Activated CD8-positive, alpha-beta memory T cell treated with anti-CD3 and anti-CD28 coated beads, Interleukin-2, amount 50 U/mL, for 24 hours (primary cell): ENCODE measurements around the gene DKKL1.

Source experiments
- DNase-seq: peaks from one replicate; pipeline ENCODE4 v3.0.0-alpha.2; 2020; ENCODE audit errors: extremely low read depth

Gene DKKL1

DNA sequence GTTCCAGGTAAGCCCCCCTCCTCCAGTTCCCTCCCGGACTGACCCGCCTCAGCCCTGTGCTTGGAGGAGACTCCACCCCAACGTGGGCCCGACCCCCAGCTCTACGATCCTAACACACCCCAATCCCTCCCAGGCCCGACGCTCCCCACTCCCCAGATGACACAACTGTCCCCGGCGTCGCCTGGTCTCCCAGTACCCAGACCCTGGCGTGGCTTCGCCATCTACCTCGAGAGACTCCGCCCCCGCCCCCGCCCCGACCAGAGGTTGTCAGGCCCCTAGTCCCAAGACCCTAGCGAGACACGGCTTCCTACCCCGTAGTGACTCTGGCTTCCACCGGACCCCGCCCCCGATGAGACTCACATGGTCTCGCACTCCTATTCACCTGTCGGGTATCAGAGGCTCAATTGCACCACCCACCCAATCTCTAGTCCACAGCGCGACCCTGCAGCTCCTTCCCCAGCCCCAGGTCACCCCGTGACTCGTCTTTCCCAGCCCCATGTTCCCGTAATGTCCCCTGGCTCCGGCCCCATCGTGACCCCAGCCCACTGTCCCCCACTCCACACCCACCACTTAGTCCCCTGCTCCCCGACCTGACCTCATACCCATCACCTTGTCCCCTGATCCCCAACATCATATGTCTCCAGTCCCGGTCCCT is 25.5 kb upstream of the DKKL1 start:
- no peak for DNase-seq

DNA sequence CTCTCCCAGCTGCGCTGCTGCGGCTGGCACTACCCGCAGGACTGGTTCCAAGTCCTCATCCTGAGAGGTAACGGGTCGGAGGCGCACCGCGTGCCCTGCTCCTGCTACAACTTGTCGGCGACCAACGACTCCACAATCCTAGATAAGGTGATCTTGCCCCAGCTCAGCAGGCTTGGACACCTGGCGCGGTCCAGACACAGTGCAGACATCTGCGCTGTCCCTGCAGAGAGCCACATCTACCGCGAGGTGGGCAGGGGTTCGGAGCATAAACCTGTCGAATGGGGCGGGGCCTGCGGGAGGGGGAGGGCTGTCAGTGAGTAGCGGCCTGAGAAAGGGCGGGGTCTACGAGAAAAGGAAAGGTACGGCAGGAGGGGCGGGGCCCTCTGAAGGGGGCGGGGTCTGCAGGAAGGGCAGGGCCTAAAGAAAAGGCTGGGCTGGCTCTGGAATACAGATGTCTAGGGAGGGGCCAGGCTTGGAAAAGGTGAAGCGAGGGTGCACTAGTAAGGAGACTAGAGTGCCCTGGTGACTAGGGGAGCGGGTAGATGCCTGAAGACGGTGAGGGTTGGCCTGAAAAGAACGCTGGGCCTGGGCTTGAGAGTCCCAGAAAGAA is 24.9 kb upstream of the DKKL1 start:
- no peak for DNase-seq

DNA sequence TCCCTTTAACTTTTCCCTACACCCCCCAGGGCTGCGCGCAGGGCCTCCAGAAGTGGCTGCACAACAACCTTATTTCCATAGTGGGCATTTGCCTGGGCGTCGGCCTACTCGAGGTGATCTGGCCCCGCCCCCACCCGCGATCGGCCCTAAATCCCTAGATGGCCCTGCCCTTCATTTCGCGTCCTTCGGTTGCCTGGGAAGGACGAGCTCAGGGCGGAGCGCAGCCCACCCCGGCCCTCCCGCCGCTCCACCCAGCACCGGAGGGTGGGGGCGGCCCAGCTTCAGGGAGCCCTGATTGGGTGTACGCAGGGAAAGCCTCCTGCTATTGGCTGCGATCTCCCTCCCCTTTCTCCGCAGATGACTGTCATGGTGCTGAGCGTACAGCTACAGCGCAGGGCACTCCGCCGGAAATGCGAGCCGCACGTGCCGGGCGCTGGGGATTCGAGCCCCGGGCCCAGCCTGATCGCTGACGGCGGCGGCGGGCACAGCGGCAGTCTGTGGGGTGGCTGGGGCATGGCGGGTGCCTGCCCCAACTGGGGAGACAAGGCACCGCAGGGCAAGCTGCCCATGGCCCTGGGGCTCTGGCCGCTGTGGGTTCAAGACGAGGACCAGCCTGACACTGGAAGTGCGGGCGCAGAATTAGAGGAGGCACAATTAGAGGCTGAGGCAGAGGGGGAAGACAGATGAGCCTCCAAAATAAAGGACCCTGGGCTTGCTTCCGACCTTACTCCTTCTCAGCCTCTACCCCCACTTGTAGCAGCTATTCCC is 24.2 kb upstream of the DKKL1 start:
- DNase-seq: no peak

GRCh38 chr19:49340069-49340864 is 23.4 kb upstream of the DKKL1 start:
- no peak for DNase-seq

DNA sequence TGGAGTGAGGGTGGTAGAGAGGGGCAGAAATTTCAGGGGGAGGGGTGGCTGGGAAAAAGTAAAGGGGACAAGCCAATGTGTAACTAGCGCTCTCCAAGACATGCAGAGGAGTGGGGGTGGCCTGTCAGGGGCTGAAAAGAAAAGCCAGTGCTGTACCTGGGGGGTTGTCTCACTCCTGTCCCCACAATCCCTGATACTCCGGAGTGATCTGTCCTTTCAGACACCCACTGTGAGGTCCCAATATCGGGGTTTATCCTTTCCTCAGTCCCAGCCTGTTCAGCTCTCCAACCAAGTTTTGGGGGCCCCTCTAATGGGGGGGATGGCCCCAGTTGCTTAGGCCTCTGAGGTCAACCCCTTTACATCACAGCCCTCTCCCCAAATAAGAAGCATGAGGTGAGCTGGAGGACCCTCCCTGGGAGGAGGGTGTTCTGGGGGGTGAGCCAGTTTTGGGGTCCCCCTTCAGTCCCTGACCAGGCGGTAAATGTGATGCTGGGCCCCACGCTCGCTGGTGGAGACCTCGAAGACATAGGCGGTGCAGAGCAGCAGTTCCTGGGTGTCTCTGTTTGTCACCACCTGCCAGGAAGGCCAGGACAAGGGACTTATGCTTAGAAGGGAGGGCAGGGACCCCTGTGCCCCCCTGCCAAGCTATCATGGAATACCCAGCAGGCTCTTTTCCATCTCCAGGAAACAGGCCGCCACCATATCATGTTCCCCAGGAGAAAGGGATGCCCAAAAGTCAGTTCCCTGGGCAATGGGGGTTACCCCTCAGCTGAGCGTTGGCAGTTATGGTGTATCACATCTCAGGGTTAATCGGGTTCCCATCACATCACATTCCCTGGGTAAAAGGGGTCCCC is 22.6 kb upstream of the DKKL1 start:
- DNase-seq: no peak

DNA sequence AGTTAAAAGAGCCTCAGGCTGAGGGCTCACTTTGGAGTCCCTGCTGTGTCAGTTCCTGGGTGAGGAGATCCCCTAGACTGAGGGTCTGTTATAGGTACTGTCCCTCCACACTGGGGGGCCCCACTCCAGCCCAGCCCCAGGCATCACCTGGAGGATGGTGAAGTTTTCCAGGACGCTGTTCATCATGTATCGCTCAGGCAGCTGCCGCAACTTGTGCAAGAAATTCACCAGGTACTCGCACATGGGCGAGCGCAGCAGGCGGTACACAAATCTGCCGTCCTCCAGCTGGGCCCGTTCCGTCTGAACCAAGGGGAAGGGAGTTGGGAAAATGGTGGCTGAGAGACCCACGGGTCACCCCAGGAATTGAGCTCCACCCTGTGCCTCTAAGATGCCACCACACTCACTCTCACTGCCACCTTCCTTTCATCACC is 21.4 kb upstream of the DKKL1 start:
- DNase-seq: no peak

GRCh38 chr19:49343123-49343522 is 20.6 kb upstream of the DKKL1 start:
- DNase-seq: no peak

DNA sequence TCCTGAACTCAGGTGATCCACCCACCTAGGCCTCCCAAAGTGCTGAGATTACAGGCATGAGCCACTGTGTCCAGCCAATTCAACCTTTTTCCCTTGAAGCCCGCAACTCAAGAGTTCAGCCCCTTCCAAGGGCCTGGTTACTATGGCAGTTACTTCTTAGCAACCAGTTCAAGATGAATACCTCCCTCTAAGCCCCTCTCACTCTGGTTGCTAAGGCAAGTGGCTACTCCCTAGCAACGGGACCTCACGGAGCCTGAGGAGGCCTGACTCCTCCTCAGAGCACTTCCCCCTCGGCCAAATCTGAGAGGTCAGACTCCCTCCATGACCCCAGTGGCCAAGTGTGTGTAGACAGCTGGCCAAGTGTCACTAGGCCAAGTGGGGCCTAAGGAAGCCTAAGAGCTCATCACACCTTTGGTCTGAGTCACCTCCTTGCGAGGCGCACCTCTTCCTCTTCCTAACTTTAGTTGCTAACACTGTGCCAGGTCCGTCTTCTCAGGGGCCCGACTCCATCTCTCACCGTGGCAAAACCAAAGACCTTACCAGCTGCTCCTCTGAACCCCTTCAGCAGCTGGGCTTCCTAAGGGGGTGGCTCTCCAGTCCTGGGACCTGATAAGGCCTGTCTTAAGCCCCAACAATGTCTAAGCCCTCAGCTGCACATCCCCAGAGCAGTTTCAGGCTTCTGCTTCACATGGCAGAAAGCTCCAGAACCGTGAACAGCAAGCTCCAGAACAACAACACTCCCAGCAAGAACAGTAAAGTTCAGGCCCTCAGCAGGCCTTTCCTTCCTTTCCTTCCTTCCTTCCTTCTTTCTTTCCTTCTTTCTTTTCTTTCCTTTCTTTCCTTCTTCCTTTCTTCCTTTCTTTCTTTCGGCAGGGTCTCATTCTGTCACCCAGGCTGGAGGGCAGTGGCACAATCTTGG is 18.9 kb upstream of the DKKL1 start:
- DNase-seq: no peak

DNA sequence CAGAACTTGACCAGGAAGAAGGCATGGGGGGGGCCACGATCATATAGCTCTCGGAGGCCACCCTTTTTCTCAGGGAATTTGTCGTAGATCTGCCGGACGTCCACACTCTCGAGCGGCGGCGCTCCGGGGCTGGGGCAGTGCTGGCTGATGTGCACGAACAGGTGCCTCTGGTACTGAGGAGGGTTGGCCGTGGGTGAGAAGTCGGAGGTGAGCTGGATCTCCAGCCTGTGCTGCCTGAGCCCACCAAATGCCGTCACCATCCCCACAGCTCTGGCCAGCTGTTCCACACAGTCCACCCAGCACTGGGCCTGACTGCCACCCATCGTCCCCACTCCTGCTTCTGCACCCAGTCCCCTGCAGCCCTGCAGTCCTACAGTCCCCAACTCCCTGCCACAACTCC is 16.5 kb upstream of the DKKL1 start:
- DNase-seq: no peak

- no peak for DNase-seq
Measured at GRCh38 chr19:49347835-49348234, 15.8 kb upstream of the DKKL1 start.

- DNase-seq: no peak
Measured at GRCh38 chr19:49348305-49349189, 15.1 kb upstream of the DKKL1 start.

DNA sequence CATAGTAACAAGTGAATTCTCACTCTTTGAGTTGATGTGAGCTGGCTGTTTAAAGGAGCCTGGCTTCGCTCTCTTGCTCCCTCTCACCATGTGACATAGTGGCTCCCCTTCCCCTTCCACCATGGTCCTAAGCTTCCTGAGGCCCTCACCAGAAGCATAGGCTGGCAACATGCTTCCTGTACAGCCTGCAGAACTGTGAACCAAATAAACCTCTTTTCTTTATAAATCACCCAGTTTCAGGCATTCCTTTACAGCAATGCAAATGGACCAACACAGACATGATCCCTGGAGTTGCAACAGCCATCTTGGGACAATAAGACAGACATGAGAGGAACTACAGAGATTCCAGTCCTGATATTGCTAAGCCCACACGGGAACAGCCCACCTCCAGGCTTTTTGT is 14.1 kb upstream of the DKKL1 start:
- no peak for DNase-seq

GRCh38 chr19:49355909-49356353 is 7.7 kb upstream of the DKKL1 start:
- no peak for DNase-seq

- DNase-seq: no peak
Measured at GRCh38 chr19:49356382-49356781, 7.3 kb upstream of the DKKL1 start.

GRCh38 chr19:49357186-49357585 is 6.5 kb upstream of the DKKL1 start:
- DNase-seq: no peak

DNA sequence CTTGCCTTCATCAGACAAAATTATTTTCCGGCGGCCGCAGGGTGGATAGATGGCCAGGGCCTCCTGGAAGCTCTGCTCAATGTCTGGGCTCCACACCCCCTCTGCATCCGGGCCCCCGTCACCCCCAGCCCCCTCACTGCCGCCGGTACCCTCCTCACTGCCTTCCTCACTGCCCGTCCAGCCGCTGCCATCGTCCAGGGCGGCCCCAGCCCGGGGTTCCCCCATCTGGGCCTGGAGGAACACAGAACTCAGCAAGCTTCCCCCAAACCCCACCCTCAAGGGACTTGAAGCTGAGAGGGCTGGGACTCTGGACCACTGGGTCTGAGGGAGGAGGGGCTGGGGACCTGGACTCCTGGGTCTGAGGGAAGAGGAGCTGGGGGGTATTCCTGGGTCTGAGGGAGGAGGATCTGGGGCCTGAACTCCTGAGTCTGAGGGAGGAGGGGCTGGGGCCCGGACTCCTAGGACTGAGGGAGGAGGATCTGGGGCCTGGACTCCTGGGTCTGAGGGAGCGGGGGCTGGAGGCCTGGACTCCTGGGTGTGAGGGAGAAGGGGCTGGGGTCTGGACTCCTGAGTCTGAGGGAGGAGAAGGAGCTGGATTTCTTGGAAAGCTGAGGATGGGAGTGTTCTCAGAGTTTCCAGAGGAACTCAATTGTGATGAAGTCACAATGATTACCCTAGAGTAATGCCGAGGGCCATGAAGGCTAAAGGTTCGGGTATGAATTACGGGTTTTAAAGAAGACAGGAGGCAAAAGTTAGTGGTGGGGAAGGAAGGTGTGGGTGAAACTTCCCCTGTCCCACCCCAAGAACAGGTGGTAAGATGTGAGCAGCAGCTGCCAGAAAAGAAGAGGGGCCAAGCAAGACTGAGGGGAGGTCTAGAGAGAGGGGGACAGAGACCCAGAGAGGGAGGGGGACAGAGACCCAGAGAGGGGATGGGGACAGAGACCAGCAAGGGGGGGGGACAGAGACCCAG is 3.5 kb upstream of the DKKL1 start:
- no peak for DNase-seq

DNA sequence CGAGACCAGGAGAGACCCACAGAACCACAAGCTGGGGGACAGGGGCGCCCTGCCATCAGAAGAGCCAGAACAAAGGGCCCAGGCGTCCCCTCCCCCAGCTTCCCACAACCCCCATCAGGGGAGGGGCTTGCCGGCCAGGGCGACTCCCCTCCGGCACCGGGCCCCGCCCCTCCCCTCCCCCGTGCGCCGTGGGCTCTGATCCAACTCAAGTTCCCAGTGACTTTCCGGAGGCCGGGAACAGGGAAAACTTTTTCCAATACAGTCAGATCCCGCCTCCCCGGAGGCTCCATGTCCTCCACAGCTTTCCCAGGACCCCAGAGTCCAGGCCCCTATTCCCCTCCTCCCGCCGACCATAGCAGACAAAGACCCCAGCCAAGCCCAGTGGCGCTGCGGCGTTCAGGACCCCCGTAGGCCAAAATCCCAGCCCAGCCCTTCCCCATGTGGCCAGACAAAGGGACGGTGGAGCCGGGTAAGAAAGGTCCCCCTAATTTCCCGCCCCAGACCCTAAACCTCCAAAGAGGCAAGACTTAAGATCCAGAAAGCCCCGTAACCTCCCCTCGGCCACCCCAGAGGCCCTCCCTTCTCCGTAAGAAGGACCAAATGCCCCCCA is 2.1 kb upstream of the DKKL1 start:
- DNase-seq: no peak
